ENCODE measurements around the gene ERBB4.

Gene ERBB4

GRCh38 chr2:212066546-212066945, 472.1 kb downstream of the ERBB4 start:
- H3K36me3 ChIP-seq = no peaks in the 10 kb centered on the region
- H4K20me1 ChIP-seq = no peaks in the 10 kb centered on the region
- no peaks in the 10 kb centered on the region for H3K4me1 ChIP-seq
- no peaks in the 10 kb centered on the region for H3K27me3 ChIP-seq
- H3K27ac ChIP-seq = no peak overlapping the region
- H3K9ac ChIP-seq = no peak overlapping the region
- H3K9me3 ChIP-seq = no peaks in the 10 kb centered on the region
- H3K4me2 ChIP-seq = no peak overlapping the region
- TF ChIP-seq Cebpa-rat (IDR thresholded peaks at IDR 0.05) = no peak
- no peak overlapping the region for H3K4me3 ChIP-seq

- no peaks in the 10 kb centered on the region for H4K20me1 ChIP-seq
- H3K4me3 ChIP-seq = no peak overlapping the region
- H3K4me2 ChIP-seq = no peak overlapping the region
- no peaks in the 10 kb centered on the region for H3K36me3 ChIP-seq
- H3K27ac ChIP-seq = no peak overlapping the region
- H3K9me3 ChIP-seq = no peaks in the 10 kb centered on the region
- TF ChIP-seq Cebpa-rat (IDR thresholded peaks at IDR 0.05) = no peak
- H3K4me1 ChIP-seq = no peaks in the 10 kb centered on the region
- no peaks in the 10 kb centered on the region for H3K27me3 ChIP-seq
- no peak overlapping the region for H3K9ac ChIP-seq
Measured at GRCh38 chr2:212064318-212064717, 474.3 kb downstream of the ERBB4 start.

GRCh38 chr2:212052412-212053159, 486.0 kb downstream of the ERBB4 start:
- H3K4me3 ChIP-seq = 0 out of 2 replicates have a peak overlapping the region, but pooled peaks have one; percentile 2
- TF ChIP-seq Cebpa-rat (IDR thresholded peaks at IDR 0.05) = no peak
- H3K27ac ChIP-seq = peak overlapping the region; percentile 52
- peaks cover 19% of the 10 kb centered on the region for H3K4me1 ChIP-seq
- H3K9ac ChIP-seq = no peak overlapping the region
- H3K4me2 ChIP-seq = peak overlapping the region; percentile 63
- H3K9me3 ChIP-seq = peaks cover 36% of the 10 kb centered on the region
- H4K20me1 ChIP-seq = no peaks in the 10 kb centered on the region
- no peaks in the 10 kb centered on the region for H3K36me3 ChIP-seq
- no peaks in the 10 kb centered on the region for H3K27me3 ChIP-seq

- Histone ChIP-seq H3K9ac (no peak overlapping the region), H3K4me1 (peaks cover 19% of the 10 kb centered on the region), H3K4me3 (no peak overlapping the region), H3K27me3 (no peaks in the 10 kb centered on the region), H4K20me1 (no peaks in the 10 kb centered on the region), H3K36me3 (no peaks in the 10 kb centered on the region), H3K9me3 (peaks cover 31% of the 10 kb centered on the region), H3K4me2 (no peak overlapping the region), H3K27ac (no peak overlapping the region)
- no peak for TF ChIP-seq Cebpa-rat (IDR thresholded peaks at IDR 0.05)
Measured at GRCh38 chr2:212050871-212051270, 487.7 kb downstream of the ERBB4 start.

- Histone ChIP-seq H3K9me3 (no peaks in the 10 kb centered on the region), H3K27me3 (no peaks in the 10 kb centered on the region), H3K27ac (no peak overlapping the region), H3K36me3 (no peaks in the 10 kb centered on the region), H3K4me2 (no peak overlapping the region), H3K9ac (no peak overlapping the region), H3K4me3 (no peak overlapping the region), H4K20me1 (no peaks in the 10 kb centered on the region), H3K4me1 (no peaks in the 10 kb centered on the region)
- no peak for TF ChIP-seq Cebpa-rat (IDR thresholded peaks at IDR 0.05)
Measured at GRCh38 chr2:212042562-212042961, 496.0 kb downstream of the ERBB4 start.

- H3K4me3 ChIP-seq = no peak overlapping the region
- no peak for TF ChIP-seq Cebpa-rat (IDR thresholded peaks at IDR 0.05)
- H3K9me3 ChIP-seq = no peaks in the 10 kb centered on the region
- H3K4me2 ChIP-seq = no peak overlapping the region
- H3K4me1 ChIP-seq = no peaks in the 10 kb centered on the region
- no peaks in the 10 kb centered on the region for H3K36me3 ChIP-seq
- no peaks in the 10 kb centered on the region for H4K20me1 ChIP-seq
- no peak overlapping the region for H3K9ac ChIP-seq
- no peak overlapping the region for H3K27ac ChIP-seq
- H3K27me3 ChIP-seq = no peaks in the 10 kb centered on the region
Measured at GRCh38 chr2:212037062-212037461, 501.5 kb downstream of the ERBB4 start.

GRCh38 chr2:212034841-212035585, 503.6 kb downstream of the ERBB4 start:
- H3K9ac ChIP-seq = no peak overlapping the region
- H3K27ac ChIP-seq = no peak overlapping the region
- no peaks in the 10 kb centered on the region for H3K9me3 ChIP-seq
- H3K27me3 ChIP-seq = no peaks in the 10 kb centered on the region
- no peaks in the 10 kb centered on the region for H4K20me1 ChIP-seq
- no peak overlapping the region for H3K4me3 ChIP-seq
- TF ChIP-seq Cebpa-rat (IDR thresholded peaks at IDR 0.05) = no peak
- H3K4me2 ChIP-seq = no peak overlapping the region
- no peaks in the 10 kb centered on the region for H3K4me1 ChIP-seq
- H3K36me3 ChIP-seq = no peaks in the 10 kb centered on the region

- Histone ChIP-seq H3K9ac (no peak overlapping the region), H3K9me3 (no peaks in the 10 kb centered on the region), H3K27me3 (no peaks in the 10 kb centered on the region), H3K27ac (no peak overlapping the region), H3K36me3 (no peaks in the 10 kb centered on the region), H4K20me1 (no peaks in the 10 kb centered on the region), H3K4me2 (no peak overlapping the region), H3K4me1 (no peaks in the 10 kb centered on the region), H3K4me3 (no peak overlapping the region)
- no peak for TF ChIP-seq Cebpa-rat (IDR thresholded peaks at IDR 0.05)
Measured at GRCh38 chr2:212033888-212034287, 504.7 kb downstream of the ERBB4 start.

GRCh38 chr2:212032536-212033219, 505.9 kb downstream of the ERBB4 start:
- no peaks in the 10 kb centered on the region for H3K36me3 ChIP-seq
- no peak overlapping the region for H3K27ac ChIP-seq
- no peak overlapping the region for H3K4me2 ChIP-seq
- no peak for TF ChIP-seq Cebpa-rat (IDR thresholded peaks at IDR 0.05)
- no peaks in the 10 kb centered on the region for H3K9me3 ChIP-seq
- H4K20me1 ChIP-seq = no peaks in the 10 kb centered on the region
- no peak overlapping the region for H3K4me3 ChIP-seq
- no peaks in the 10 kb centered on the region for H3K4me1 ChIP-seq
- H3K27me3 ChIP-seq = no peaks in the 10 kb centered on the region
- no peak overlapping the region for H3K9ac ChIP-seq

- Histone ChIP-seq H3K27me3 (no peaks in the 10 kb centered on the region), H3K27ac (no peak overlapping the region), H3K9ac (no peak overlapping the region), H3K4me3 (no peak overlapping the region), H4K20me1 (no peaks in the 10 kb centered on the region), H3K9me3 (no peaks in the 10 kb centered on the region), H3K4me1 (no peaks in the 10 kb centered on the region), H3K4me2 (no peak overlapping the region), H3K36me3 (no peaks in the 10 kb centered on the region)
- TF ChIP-seq Cebpa-rat (IDR thresholded peaks at IDR 0.05) = no peak
Measured at GRCh38 chr2:212032032-212032431, 506.6 kb downstream of the ERBB4 start.

Measured in BLaER1 (cell line).